ENCODE data around the gene SMG6. TPM values are rescaled to one million over a fixed set of nuclear protein-coding genes. Genes with fewer than 3 reads are reported as not detected.

The SMG6 gene
- total RNA-seq, 2 experiments from 2014 or later: 39.3 to 39.7 TPM

DNA sequence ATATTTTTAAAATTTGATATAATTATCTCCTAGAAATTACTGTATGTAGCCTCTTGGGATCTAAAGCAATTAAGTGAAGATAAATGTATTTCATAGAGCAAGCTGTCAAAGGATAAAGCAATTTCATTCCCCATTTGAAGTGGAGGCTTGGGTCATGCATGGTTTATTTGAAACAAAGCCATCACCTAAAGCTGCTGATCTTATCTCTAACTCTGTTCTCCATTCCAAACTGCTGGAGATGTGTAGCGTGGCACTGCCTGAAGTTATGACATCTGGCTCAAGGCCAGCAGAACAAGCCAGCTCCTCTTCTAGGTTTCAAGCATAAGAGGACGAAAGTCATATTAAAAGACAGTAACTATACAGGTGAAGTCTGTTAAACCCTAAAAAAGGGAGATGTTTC is 164.8 kb downstream of the SMG6 start:
- TF ChIP-seq, protein P1, sequence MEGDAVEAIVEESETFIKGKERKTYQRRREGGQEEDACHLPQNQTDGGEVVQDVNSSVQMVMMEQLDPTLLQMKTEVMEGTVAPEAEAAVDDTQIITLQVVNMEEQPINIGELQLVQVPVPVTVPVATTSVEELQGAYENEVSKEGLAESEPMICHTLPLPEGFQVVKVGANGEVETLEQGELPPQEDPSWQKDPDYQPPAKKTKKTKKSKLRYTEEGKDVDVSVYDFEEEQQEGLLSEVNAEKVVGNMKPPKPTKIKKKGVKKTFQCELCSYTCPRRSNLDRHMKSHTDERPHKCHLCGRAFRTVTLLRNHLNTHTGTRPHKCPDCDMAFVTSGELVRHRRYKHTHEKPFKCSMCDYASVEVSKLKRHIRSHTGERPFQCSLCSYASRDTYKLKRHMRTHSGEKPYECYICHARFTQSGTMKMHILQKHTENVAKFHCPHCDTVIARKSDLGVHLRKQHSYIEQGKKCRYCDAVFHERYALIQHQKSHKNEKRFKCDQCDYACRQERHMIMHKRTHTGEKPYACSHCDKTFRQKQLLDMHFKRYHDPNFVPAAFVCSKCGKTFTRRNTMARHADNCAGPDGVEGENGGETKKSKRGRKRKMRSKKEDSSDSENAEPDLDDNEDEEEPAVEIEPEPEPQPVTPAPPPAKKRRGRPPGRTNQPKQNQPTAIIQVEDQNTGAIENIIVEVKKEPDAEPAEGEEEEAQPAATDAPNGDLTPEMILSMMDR (IDR thresholded peaks at IDR 0.05): no peak
- Mint-ChIP-seq H3K4me3 (no peak overlapping the region), H3K4me1 (ENCODE audit: low read depth) (peaks cover 17% of the 10 kb centered on the region), H3K27me3 (no peaks in the 10 kb centered on the region), H3K9me3 (no peaks in the 10 kb centered on the region), H3K36me3 (ENCODE audit: low read depth) (peaks cover 22% of the 10 kb centered on the region), H3K27ac (peak overlapping the region; percentile 18)
- DNase-seq (no peak), ATAC-seq (ENCODE audit: poor library complexity) (no peak)
- Histone ChIP-seq H3K9me3 (ENCODE audit: control insufficient read depth in 1 of 2, insufficient read depth in 1 of 2, low read length in 2 of 2) (no peaks in the 10 kb centered on the region), H3K4me3 (ENCODE audit: low read length) (no peak overlapping the region), H3K27me3 (ENCODE audit: control insufficient read depth in 1 of 2, insufficient read depth in 2 of 2, low read length in 2 of 2) (no peaks in the 10 kb centered on the region), H3K27ac (ENCODE audit: low read depth in 1 of 2, low read length in 2 of 2) (no peak overlapping the region), H3K4me1 (ENCODE audit: insufficient read depth, low read length) (peaks cover 8% of the 10 kb centered on the region), H3K36me3 (ENCODE audit: insufficient read depth, low read length) (no peaks in the 10 kb centered on the region)
- POLR2A ChIA-PET: no interaction called here
- intact Hi-C loops (cut with DNase I, micrococcal nuclease): no loop called here
- CTCF ChIA-PET: interaction anchor here (0.5 kb wide), 1 partner anchor 170 kb away, joined by 3 read pairs; no protein-coding TSS in a partner anchor

DNA sequence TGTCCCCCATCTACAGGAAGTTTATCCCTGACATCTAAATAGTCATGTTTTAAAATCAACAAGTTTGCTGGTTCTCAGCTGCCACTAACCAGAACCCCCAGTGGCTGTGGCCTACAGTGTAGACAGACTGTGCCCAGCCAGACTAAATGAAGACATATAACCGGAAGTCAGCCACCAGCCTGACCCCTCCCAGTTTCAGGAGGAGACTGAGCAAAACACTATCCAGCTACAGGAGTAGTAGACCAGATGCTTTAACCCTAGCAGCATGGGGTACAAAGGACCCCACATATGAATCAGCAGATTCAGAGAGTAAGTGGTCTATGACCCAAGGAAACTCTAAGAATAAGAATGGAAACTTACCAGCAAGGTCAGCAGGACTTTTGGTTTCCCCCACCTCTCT is 165.3 kb downstream of the SMG6 start:
- Mint-ChIP-seq H3K36me3 (ENCODE audit: low read depth) (peaks cover 19% of the 10 kb centered on the region), H3K27ac (peak overlapping the region; percentile 18), H3K9me3 (no peaks in the 10 kb centered on the region), H3K4me1 (ENCODE audit: low read depth) (peaks cover 17% of the 10 kb centered on the region), H3K27me3 (no peaks in the 10 kb centered on the region), H3K4me3 (no peak overlapping the region)
- H3K36me3 ChIP-seq (ENCODE audit: insufficient read depth, low read length): no peaks in the 10 kb centered on the region
- H3K9me3 ChIP-seq (ENCODE audit: control insufficient read depth in 1 of 2, insufficient read depth in 1 of 2, low read length in 2 of 2): no peaks in the 10 kb centered on the region
- ATAC-seq (ENCODE audit: poor library complexity) (peak; percentile 60), DNase-seq (peak in 10 of 14 experiments; percentile 3 to 52 (median 15))
- ChIA-PET CTCF (interaction anchor here (0.5 kb wide), 1 partner anchor 169 kb away, joined by 3 read pairs; no protein-coding TSS in a partner anchor), POLR2A (no interaction called here)
- no peaks in the 10 kb centered on the region for H3K27me3 ChIP-seq (ENCODE audit: control insufficient read depth in 1 of 2, insufficient read depth in 2 of 2, low read length in 2 of 2)
- intact Hi-C loops (cut with DNase I, micrococcal nuclease): no loop called here
- no peak overlapping the region for H3K4me3 ChIP-seq (ENCODE audit: low read length)
- H3K4me1 ChIP-seq (ENCODE audit: insufficient read depth, low read length): peaks cover 8% of the 10 kb centered on the region
- H3K27ac ChIP-seq (ENCODE audit: low read depth in 1 of 2, low read length in 2 of 2): no peak overlapping the region
- TF ChIP-seq, protein P1 (IDR thresholded peaks at IDR 0.05): no peak

DNA sequence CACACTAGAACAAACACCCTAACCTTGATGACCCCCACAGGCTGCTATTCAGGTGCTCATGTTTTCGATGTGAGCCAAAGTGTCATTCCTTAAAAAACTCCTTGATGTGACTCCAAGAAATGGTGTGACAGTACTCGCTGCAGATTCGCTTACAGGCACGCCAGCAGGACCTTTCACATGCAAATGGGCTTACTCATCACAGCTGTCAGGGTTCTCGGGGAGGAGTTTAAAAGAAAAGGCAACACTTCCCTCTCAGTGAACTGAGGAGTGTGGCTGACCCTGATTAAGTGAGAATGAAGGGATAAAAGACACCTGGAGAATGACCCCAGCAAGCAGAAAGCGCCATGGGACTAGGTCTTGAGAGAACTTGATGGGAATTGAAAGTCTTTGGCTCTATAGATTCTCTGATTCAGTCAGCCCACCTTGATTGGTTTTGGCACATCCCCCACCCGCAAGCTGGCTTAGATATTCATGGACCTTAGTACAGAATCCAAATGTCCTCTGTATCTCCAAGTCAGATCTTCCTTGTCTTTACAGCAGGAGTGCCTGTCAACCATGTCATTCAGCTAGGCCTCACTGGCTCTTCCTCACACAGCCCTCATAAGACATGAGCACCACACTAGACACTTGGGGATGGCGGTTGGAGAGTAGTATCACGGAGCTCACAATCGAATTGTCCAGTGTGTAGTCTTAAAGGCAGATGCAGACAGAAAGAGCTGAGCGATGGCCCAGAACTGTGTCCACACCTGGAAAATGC is 166.1 kb downstream of the SMG6 start:
- H3K27me3 ChIP-seq (ENCODE audit: control insufficient read depth in 1 of 2, insufficient read depth in 2 of 2, low read length in 2 of 2): no peaks in the 10 kb centered on the region

More for the DNA sequence above, 166.1 kb downstream of the SMG6 start:
- Histone ChIP-seq H3K4me1 (ENCODE audit: insufficient read depth, low read length) (peaks cover 8% of the 10 kb centered on the region), H3K36me3 (ENCODE audit: insufficient read depth, low read length) (no peaks in the 10 kb centered on the region), H3K27ac (ENCODE audit: low read depth in 1 of 2, low read length in 2 of 2) (no peak overlapping the region), H3K9me3 (ENCODE audit: control insufficient read depth in 1 of 2, insufficient read depth in 1 of 2, low read length in 2 of 2) (no peaks in the 10 kb centered on the region), H3K4me3 (ENCODE audit: low read length) (no peak overlapping the region)
- no peak overlapping the region for H3K4me3 Mint-ChIP-seq
- no peaks in the 10 kb centered on the region for H3K9me3 Mint-ChIP-seq
- no peaks in the 10 kb centered on the region for H3K27me3 Mint-ChIP-seq
- CTCF ChIA-PET: no interaction called here
- H3K4me1 Mint-ChIP-seq (ENCODE audit: low read depth): peaks cover 17% of the 10 kb centered on the region
- peak in 2 of 14 experiments; percentile 49 to 61 for DNase-seq
- TF ChIP-seq, protein P1 (IDR thresholded peaks at IDR 0.05): no peak
- H3K36me3 Mint-ChIP-seq (ENCODE audit: low read depth): peaks cover 19% of the 10 kb centered on the region
- peak overlapping the region; percentile 18 for H3K27ac Mint-ChIP-seq
- intact Hi-C loops (cut with DNase I, micrococcal nuclease): no loop called here
- POLR2A ChIA-PET: no interaction called here
- no peak for ATAC-seq (ENCODE audit: poor library complexity)

All from CD4-positive, alpha-beta T cell (primary cell).